ENCODE data around the gene TMIGD3.

DNA sequence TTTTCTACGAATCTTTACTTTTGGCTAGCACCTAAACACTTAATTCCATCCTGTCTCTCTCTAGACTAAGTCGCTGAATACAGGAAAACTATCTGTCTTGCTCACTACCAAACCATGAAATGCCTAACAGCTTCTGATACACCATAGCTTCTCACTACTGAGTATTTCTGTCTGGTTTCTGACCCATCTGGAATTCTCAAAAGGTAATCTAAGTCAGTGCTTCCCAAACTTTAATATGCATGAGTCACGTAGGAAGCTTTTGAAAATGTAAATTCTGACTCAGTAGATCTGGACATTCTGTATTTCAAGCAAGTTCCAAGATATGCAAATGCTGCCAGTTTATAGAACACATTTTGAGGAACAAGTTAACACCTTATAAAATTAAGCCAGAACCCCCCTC, 66.7 kb downstream of the TMIGD3 start:
- TF ChIP-seq SP1 (IDR thresholded peaks at IDR 0.05) (no peak), SUZ12 (IDR thresholded peaks at IDR 0.05) (no peak), NFRKB (IDR thresholded peaks at IDR 0.05) (no peak), ELF4 (IDR thresholded peaks at IDR 0.05) (no peak), ZNF384 (IDR thresholded peaks at IDR 0.05) (no peak), FOXA1 (IDR thresholded peaks at IDR 0.05) (no peak), FOXM1 (IDR thresholded peaks at IDR 0.05; ENCODE audit: borderline replicate concordance) (no peak), L3MBTL2 (conservative IDR thresholded peaks at IDR 0.05) (no peak), ARNT (IDR thresholded peaks at IDR 0.05) (no peak), CTBP1 (IDR thresholded peaks at IDR 0.05; ENCODE audit: borderline replicate concordance) (no peak), BHLHE40 (IDR thresholded peaks at IDR 0.05; ENCODE audit: borderline replicate concordance) (no peak), FOXK2 (IDR thresholded peaks at IDR 0.05) (no peak)
- TF ChIP-seq, protein P1, sequence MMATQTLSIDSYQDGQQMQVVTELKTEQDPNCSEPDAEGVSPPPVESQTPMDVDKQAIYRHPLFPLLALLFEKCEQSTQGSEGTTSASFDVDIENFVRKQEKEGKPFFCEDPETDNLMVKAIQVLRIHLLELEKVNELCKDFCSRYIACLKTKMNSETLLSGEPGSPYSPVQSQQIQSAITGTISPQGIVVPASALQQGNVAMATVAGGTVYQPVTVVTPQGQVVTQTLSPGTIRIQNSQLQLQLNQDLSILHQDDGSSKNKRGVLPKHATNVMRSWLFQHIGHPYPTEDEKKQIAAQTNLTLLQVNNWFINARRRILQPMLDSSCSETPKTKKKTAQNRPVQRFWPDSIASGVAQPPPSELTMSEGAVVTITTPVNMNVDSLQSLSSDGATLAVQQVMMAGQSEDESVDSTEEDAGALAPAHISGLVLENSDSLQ (IDR thresholded peaks at IDR 0.05), result no peak
